Tibial artery (tissue), 4 donors: Measurements from ENCODE around the gene THY1.

Experiments used
- DNase-seq, 2 donors: peaks; one replicate each; pipeline ENCODE4 v3.0.0-alpha.2; 2019
- H3K27ac ChIP-seq, 2 donors: fragments of 200-600 bp; sonication (generic) in 1 of 2; 1 replicate in 1 of 2; 2 replicates in 1 of 2; pipeline ENCODE4 v1.5.1; 2018 to 2019; ENCODE audit warnings: mild to moderate bottlenecking in 1 of 2
- H3K27me3 ChIP-seq, 2 donors: fragments of 200-600 bp; sonication (generic) in 1 of 2; one replicate each; pipeline versions ENCODE4 v1.5.1 to v1.6.0; 2016 to 2019
- H3K36me3 ChIP-seq, 3 donors: fragments of 200-600 bp; sonication (generic) in 2 of 3; one replicate each; pipeline ENCODE4 v1.5.1; 2016 to 2019; ENCODE audit warnings: mild to moderate bottlenecking in 2 of 3
- H3K4me1 ChIP-seq, 4 donors: fragments of 200-600 bp; sonication (generic) in 2 of 4; 1 replicate in 3 of 4; 2 replicates in 1 of 4; pipeline ENCODE4 v1.5.1; 2016 to 2019
- H3K4me3 ChIP-seq, 2 donors: fragments of 200-600 bp; sonication (generic) in 1 of 2; 1 replicate in 1 of 2; 2 replicates in 1 of 2; pipeline ENCODE4 v1.5.1; 2018 to 2019; ENCODE audit warnings: mild to moderate bottlenecking in 2 of 2
- H3K9me3 ChIP-seq, 3 donors: fragments of 200-600 bp; sonication (generic) in 1 of 3; one replicate each; pipeline ENCODE4 v1.5.1; 2016 to 2019
- intact Hi-C: fragments of 100-400 bp; cut with DNase I; formaldehyde crosslinking; loops from one replicate; pipeline ENCODE4 v1.15.0; 2023; ENCODE audit warnings: low total_unique reads
- TF ChIP-seq, protein P1 (sequence below), 2 experiments: fragments of 200-600 bp in 1 of 2; fragments of 450-650 bp in 1 of 2; IDR thresholded peaks; one replicate each; pipeline ENCODE4 v1.5.1; 2017 to 2019; ENCODE audit warnings: antibody characterized with exemption in 2 of 2, mild to moderate bottlenecking in 1 of 2, moderate library complexity in 1 of 2

Gene THY1

DNA sequence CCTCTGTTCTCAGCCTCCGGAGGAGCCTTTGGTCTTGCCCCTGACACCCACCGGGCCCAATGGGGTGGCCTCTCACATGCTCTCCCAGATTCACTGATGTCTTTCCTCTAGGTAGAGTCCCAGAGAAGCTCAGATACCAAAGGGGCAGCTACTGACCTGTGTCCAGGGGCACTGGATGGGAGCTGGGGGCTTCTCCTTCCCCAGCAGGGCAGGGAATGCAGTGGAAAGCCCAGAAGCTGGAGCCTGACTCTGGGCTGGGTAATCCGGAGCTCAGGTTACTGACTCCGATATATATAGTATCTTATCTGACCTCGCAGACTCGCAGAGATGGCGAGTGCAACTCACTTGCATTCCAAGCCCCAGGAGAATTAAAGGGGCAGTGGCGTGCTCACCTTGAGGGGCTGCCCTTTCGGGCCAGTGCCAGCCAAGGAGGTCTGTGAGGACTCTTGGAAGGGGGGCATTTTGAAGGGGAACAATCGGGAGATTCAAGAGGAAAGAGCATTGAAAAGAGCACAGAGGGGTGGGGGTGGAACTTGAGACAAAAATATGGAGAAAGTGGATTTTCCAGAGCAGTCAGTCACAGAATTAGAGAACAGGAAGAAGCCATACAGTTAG, 44.0 kb downstream of the THY1 start:
- Histone ChIP-seq H3K27ac (no peak overlapping the region), H3K4me3 (no peak overlapping the region), H3K27me3 (no peaks in the 10 kb centered on the region), H3K36me3 (no peaks in the 10 kb centered on the region), H3K4me1 (peaks cover 0 to 52% (median 44%) of the 10 kb centered on the region in 4 donors), H3K9me3 (no peaks in the 10 kb centered on the region)
- intact Hi-C loops = no loop called here
- DNase-seq = no peak
- TF ChIP-seq, protein P1, sequence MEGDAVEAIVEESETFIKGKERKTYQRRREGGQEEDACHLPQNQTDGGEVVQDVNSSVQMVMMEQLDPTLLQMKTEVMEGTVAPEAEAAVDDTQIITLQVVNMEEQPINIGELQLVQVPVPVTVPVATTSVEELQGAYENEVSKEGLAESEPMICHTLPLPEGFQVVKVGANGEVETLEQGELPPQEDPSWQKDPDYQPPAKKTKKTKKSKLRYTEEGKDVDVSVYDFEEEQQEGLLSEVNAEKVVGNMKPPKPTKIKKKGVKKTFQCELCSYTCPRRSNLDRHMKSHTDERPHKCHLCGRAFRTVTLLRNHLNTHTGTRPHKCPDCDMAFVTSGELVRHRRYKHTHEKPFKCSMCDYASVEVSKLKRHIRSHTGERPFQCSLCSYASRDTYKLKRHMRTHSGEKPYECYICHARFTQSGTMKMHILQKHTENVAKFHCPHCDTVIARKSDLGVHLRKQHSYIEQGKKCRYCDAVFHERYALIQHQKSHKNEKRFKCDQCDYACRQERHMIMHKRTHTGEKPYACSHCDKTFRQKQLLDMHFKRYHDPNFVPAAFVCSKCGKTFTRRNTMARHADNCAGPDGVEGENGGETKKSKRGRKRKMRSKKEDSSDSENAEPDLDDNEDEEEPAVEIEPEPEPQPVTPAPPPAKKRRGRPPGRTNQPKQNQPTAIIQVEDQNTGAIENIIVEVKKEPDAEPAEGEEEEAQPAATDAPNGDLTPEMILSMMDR (IDR thresholded peaks at IDR 0.05) = no peak

DNA sequence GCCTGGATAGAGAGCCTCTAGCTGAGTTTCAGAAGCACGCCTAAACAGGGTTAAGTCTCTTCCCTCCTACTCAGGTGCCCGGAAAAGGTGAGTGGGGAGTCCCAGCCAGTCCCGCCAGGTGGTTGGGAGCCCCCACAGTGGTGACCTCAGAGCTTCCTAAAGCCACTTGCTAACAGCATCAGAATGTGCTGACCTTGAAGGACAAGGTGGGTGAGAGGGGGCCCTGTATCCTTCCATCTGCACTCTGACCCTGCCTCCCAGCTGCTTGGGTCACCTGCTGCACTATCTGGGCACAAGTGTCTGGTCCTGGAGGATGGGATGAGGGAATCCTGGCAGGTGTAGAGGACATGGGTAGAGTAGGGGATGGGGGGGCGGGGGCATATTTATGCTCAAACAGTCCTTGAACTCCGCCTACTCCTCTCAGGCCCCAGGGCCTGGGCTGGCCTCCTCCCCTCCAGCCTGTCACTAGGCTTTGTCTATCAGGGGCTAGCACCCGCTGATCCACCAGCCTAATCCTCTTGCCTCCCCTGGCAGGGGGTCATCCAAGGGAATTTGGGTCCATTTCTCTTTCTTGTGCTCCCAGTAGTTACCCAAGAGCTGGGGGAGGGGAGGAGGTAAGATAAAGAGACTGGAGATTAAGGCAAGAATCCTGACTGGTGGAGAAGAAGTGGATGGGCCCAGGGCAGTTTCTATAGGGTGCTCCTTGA, 44.9 kb downstream of the THY1 start:
- H3K27me3 ChIP-seq = no peaks in the 10 kb centered on the region
- H3K4me3 ChIP-seq = no peak overlapping the region
- TF ChIP-seq, protein P1 (IDR thresholded peaks at IDR 0.05) = no peak
- H3K4me1 ChIP-seq = peaks cover 0 to 59% (median 44%) of the 10 kb centered on the region in 4 donors
- no peak overlapping the region for H3K27ac ChIP-seq
- H3K9me3 ChIP-seq = no peaks in the 10 kb centered on the region
- intact Hi-C loops = no loop called here
- DNase-seq = no peak
- no peaks in the 10 kb centered on the region for H3K36me3 ChIP-seq

DNA sequence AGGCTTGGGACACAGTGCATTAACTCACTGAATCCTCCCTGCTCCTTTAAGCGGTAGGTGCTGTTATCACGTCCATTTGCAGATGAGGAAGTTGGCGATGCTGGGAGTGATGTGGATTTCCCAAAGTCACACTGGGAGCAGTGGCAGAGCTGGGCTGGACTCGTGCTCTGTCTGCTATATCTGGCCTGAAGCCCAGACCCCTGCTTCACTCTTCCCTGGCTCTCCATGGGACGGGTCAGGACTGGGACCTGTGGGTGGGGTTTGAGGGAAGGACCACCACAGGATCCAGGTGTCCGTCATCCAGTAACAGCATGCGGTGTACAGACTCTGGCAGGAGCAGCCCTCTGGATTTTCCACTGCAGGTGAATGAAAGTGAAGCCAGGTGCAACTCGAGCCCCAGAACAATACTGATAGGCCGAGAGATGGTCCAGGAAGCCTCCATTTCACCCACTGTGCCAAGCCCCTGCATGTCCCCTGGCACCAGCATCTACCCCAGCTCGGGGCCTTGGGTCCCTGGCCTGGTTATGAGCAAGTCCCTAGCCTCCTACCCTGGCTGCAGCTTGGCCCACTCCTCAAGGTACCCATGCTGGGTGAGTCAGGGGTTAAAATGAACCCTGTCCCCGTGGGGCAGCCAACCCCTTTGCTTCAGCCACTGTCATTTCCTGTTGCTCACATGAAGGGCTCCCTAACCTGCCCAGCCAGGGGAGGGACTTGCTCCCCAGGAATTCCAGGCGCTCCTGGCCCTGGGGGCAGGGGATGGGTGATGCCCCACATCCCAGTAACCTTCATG, 45.7 kb downstream of the THY1 start:
- TF ChIP-seq, protein P1 (IDR thresholded peaks at IDR 0.05) = no peak
- Histone ChIP-seq H3K9me3 (no peaks in the 10 kb centered on the region), H3K27ac (peak overlapping the region; percentile 26 to 79), H3K36me3 (no peaks in the 10 kb centered on the region), H3K4me3 (no peak overlapping the region), H3K4me1 (peaks cover 0 to 56% (median 43%) of the 10 kb centered on the region in 4 donors), H3K27me3 (no peaks in the 10 kb centered on the region)
- intact Hi-C loops = no loop called here
- DNase-seq = peak in 1 of 2 donors; percentile 61

DNA sequence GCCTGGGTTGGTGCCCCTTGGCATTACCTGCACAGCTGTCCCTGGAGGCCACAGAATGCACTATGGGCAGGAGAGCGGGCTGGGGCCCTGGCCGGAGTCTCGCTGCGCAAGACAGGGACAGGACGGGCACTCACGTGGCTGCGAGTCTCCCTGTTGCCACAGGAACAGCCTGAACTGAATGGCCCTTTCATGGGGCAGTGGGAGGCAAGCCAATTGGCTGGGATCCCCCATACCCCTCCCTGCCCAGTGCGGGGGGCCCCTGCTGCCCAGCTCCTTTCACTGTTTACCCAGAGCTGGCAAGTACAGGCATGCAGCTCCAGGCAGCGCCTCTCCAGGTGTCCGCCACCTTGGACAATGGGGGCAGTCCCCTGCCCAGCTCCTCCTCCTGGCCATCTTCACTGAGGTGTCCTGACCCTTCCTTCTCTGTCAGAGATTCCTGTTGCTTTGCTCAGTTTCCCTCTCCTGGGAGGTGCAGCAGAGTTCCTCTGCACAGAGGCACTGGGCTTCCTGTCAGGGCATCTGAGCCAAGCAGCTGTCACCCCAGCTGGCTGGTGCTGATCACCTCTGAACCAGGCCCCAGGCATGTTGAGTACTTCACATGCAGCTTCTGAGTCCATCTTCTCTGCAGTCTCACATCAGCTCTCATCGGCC, 46.6 kb downstream of the THY1 start:
- Histone ChIP-seq H3K27me3 (no peaks in the 10 kb centered on the region), H3K27ac (peak overlapping the region; percentile 79 to 83), H3K36me3 (no peaks in the 10 kb centered on the region), H3K4me3 (peak overlapping the region; percentile 4), H3K9me3 (no peaks in the 10 kb centered on the region), H3K4me1 (peaks cover 0 to 60% (median 45%) of the 10 kb centered on the region in 4 donors)
- TF ChIP-seq, protein P1 (IDR thresholded peaks at IDR 0.05) = no peak
- peak in 1 of 2 donors; percentile 86 for DNase-seq
- intact Hi-C loops = no loop called here
